Adrenal gland (tissue), 12 donors: ENCODE data around the gene CFTR. TPM values are rescaled to one million over a fixed set of nuclear protein-coding genes. Genes with fewer than 3 reads are reported as not detected.

ENCODE experiments used
- DNase-seq, 7 donors: peaks; one replicate each; pipeline ENCODE4 v3.0.0-alpha.2; 2019 to 2020
- H3K27ac ChIP-seq, 5 donors: fragments of 200-600 bp; sonication (generic) in 4 of 5; 1 replicate in 3 of 5; 2 replicates in 2 of 5; pipeline versions ENCODE4 v1.5.1 to v1.8.0; 2016 to 2020; ENCODE audit warnings: mild to moderate bottlenecking in 1 of 5
- H3K27me3 ChIP-seq: fragments of 200-600 bp; 2 replicates; pipeline ENCODE4 v1.8.0; 2021
- H3K36me3 ChIP-seq, 2 donors: fragments of 200-600 bp; replicated peaks in 1 of 2; 1 replicate in 1 of 2; 2 replicates in 1 of 2; pipeline versions ENCODE4 v1.5.1 to v1.8.0; 2018 to 2022
- H3K4me1 ChIP-seq, 2 donors: fragments of 200-600 bp; replicated peaks in 1 of 2; 1 replicate in 1 of 2; 2 replicates in 1 of 2; pipeline versions ENCODE4 v1.5.1 to v1.8.0; 2018 to 2021
- H3K4me3 ChIP-seq, 4 donors: fragments of 200-600 bp; sonication (generic) in 3 of 4; one replicate each; pipeline ENCODE4 v1.5.1; 2016 to 2018
- H3K9me3 ChIP-seq, 3 donors: fragments of 200-600 bp; sonication (generic) in 1 of 3; replicated peaks in 1 of 3; 1 replicate in 2 of 3; 2 replicates in 1 of 3; pipeline versions ENCODE4 v1.5.1 to v1.8.0; 2016 to 2021
- CTCF ChIP-seq, 6 experiments: fragments of 450-650 bp in 4 of 6; fragments of 200-600 bp in 2 of 6; sonication (generic) in 1 of 6; IDR thresholded peaks; 1 replicate in 5 of 6; 2 replicates in 1 of 6; pipeline versions ENCODE4 v1.5.1 to v1.8.0; 2016 to 2021; ENCODE audit warnings: antibody characterized with exemption in 6 of 6, mild to moderate bottlenecking in 2 of 6, moderate library complexity in 1 of 6
- POLR2A ChIP-seq, 2 donors: fragments of 450-650 bp; IDR thresholded peaks; one replicate each; pipeline ENCODE4 v1.6.1; 2017; ENCODE audit warnings: antibody characterized with exemption in 2 of 2, mild to moderate bottlenecking in 2 of 2, moderate library complexity in 1 of 2
- WGBS, 4 donors: extraction: QIAGEN DNeasy Blood & Tissue Kit in 2 of 4; methylation state at CpG; one replicate each; pipeline versions ENCODE4 v1.1.5 to v1.1.7; 2013 to 2017; 5-methylcytosine and 5-hydroxymethylcytosine counted together
- intact Hi-C, 2 donors: fragments of 100-400 bp; cut with DNase I; formaldehyde crosslinking; loops; one replicate each; pipeline versions ENCODE4 v1.14.1 to v1.15.0; 2022 to 2023
- polyA plus RNA-seq, 3 donors: library from polyadenylated mRNA; stranded (reverse); fragments of 200-250 nt in 2 of 3; fragments of 350-450 nt in 1 of 3; fragmentation: Illumina TruSeq in 1 of 3; extraction: RNeasy Lipid Tissue Mini Kit (QIAGEN cat#74804) in 1 of 3; gene quantifications; one replicate each; pipeline ENCODE4 v1.2.3, GENCODE V29; 2013 to 2014
- total RNA-seq, 9 donors: library from RNA; depleted of rRNA in 4 of 9; stranded (reverse); fragments of >200 nt in 4 of 9; fragments of 120-200 nt in 1 of 9; fragmentation: NEBNext Ultra II Directional in 1 of 9; extraction: Animal tissue kit (Norgen Biotek cat#: 25700) in 1 of 9; gene quantifications; one replicate each; pipeline versions ENCODE4 v1.1.0 to v1.2.4, GENCODE V29; 2013 to 2023
- donor health status: healthy with polysubstance abuse.
- donor health status: Bipolar disorder and iron deficiency.
- donor health status: DM: yes; HTN: yes; CAD: no.
- donor health status: DM: no; HTN: no; CAD: no.
- donor health status: DM: no; HTN: no; CAD: no.
- donor health status: DM: yes; HTN: yes; CAD: no.

The CFTR gene
- total and polyA plus RNA-seq, 12 donors: 0.07 to 0.22 (median 0.08) TPM; not detected in 9

DNA sequence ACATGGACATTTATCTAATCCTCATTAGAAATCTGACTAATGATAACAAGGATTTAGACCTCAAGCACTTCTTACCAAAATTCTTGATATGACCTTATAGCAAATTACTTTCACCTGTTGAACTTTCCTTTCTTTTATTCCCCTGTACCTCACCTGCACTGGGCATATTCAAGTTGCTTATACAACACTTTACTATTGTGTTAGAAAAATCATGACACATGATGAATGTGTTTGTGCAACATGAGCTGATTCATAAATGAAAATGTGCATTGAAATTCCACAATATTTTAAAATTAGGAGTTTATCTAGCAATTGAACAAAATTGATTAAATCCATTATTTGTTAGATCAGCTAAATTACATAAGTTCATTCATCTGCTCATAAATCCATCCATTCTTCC, 160.6 kb downstream of the CFTR start:
- no peak for DNase-seq
- Histone ChIP-seq H3K4me3 (no peak overlapping the region), H3K4me1 (no peaks in the 10 kb centered on the region), H3K36me3 (no peaks in the 10 kb centered on the region), H3K27me3 (no peaks in the 10 kb centered on the region), H3K9me3 (no peaks in the 10 kb centered on the region), H3K27ac (no peak overlapping the region)
- intact Hi-C loops: no loop called here
- no peak for TF ChIP-seq POLR2A (IDR thresholded peaks at IDR 0.05)
- TF ChIP-seq CTCF (IDR thresholded peaks at IDR 0.05): no peak

DNA sequence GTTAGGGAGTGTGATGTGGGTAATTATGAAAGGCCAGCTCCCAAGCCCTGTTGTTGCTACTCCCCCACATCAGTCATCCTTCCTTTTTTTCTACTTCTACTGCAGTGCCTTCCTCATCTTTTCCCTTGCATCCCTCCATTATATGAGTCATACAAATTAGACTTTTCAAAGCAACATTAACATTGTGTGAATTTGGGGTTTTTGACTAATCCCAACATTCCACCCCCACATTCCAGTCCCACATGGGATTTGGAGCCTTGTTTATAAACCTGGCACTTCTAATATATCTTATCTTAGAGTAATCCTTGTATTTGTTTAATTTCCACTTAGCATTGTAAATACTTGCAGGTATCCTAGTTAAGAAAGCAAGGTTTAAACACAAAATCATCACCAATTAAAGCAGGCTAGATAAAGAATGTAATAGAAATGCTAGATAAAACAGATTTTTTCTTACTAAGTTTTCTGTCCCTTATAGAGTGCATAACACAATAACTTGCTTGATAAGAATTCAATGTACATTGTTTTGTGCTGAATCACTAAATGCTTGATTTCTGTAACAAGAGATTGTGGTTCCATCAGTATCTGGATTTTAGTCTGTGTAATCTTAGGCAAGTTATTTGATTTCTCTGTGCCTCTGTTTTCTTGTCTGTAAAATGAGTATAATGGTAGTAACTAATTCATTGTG, 165.8 kb downstream of the CFTR start:
- Histone ChIP-seq H3K4me1 (no peaks in the 10 kb centered on the region), H3K4me3 (no peak overlapping the region), H3K36me3 (no peaks in the 10 kb centered on the region), H3K27ac (no peak overlapping the region), H3K9me3 (no peaks in the 10 kb centered on the region), H3K27me3 (no peaks in the 10 kb centered on the region)
- TF ChIP-seq CTCF (IDR thresholded peaks at IDR 0.05) (no peak), POLR2A (IDR thresholded peaks at IDR 0.05) (no peak)
- intact Hi-C loops: no loop called here
- no peak for DNase-seq

GRCh38 chr7:117648203-117648866, 168.5 kb downstream of the CFTR start:
- Histone ChIP-seq H3K27me3 (no peaks in the 10 kb centered on the region), H3K27ac (no peak overlapping the region), H3K4me1 (no peaks in the 10 kb centered on the region), H3K36me3 (no peaks in the 10 kb centered on the region), H3K9me3 (no peaks in the 10 kb centered on the region), H3K4me3 (no peak overlapping the region)
- no peak for DNase-seq
- 79 to 86% (median 84%) methylated on average over 5 of the region's 5 CpGs for WGBS, 4 donors
- intact Hi-C loops: no loop called here
- TF ChIP-seq CTCF (IDR thresholded peaks at IDR 0.05) (no peak), POLR2A (IDR thresholded peaks at IDR 0.05) (no peak)

- intact Hi-C loops: no loop called here
- WGBS, 4 donors: 61 to 98% (median 82%) methylated on average over 2 to 4 of the region's 4 CpGs
- no peak overlapping the region for H3K27ac ChIP-seq
Observed at GRCh38 chr7:117652943-117653680, 173.3 kb downstream of the CFTR start.

More at GRCh38 chr7:117652943-117653680, 173.3 kb downstream of the CFTR start:
- no peaks in the 10 kb centered on the region for H3K27me3 ChIP-seq
- H3K36me3 ChIP-seq: no peaks in the 10 kb centered on the region
- DNase-seq: no peak
- TF ChIP-seq POLR2A (IDR thresholded peaks at IDR 0.05): no peak
- TF ChIP-seq CTCF (IDR thresholded peaks at IDR 0.05): no peak
- no peak overlapping the region for H3K4me3 ChIP-seq
- H3K9me3 ChIP-seq: no peaks in the 10 kb centered on the region
- H3K4me1 ChIP-seq: no peaks in the 10 kb centered on the region
